OCI-LY3 (cell line): ENCODE results near the gene CCL28.

Experiments
- CTCF ChIP-seq: fragments of 200-600, 300-600 bp; sonication (generic); IDR thresholded peaks from 2 replicates; pipeline ENCODE4 v1.5.1; 2014; ENCODE audit warnings: antibody characterized with exemption, low read length, low read depth
- EZH2phosphoT487 ChIP-seq: fragments of 200-600 bp; shearing (Covaris generic); IDR thresholded peaks from 2 replicates; pipeline ENCODE4 v1.6.1; 2018; ENCODE audit warnings: antibody characterized with exemption, mixed run types, low read depth

- TF ChIP-seq CTCF (no peak), EZH2phosphoT487 (no peak)
Observed at GRCh38 chr5:43422143-43422542, 10.0 kb upstream of the CCL28 start.
